Measurements from ENCODE around the gene ATP2C2. TPM values are rescaled to one million over a fixed set of nuclear protein-coding genes. Genes with fewer than 3 reads are reported as not detected.

Gene ATP2C2
- total and polyA plus RNA-seq, 2 donors (not counting 1 experiment from before 2014, with no cell fraction given) = not detected

GRCh38 chr16:84357191-84357651, 11.1 kb upstream of the ATP2C2 start:
- ATAC-seq (ENCODE audit: low read depth) (no peak), DNase-seq (no peak)
- no peaks in the 10 kb centered on the region for H3K4me1 Mint-ChIP-seq
- no peak overlapping the region for H3K27ac Mint-ChIP-seq
- Histone ChIP-seq H3K9ac (ENCODE audit: low read length) (no peak overlapping the region), H3K36me3 (replicated peaks in 1 of 2; ENCODE audit: control extremely low read depth in 1 of 2, control insufficient read depth in 1 of 2, extremely low read depth in 1 of 2, insufficient read depth in 2 of 2, low read length in 1 of 2) (no peaks in the 10 kb centered on the region), H2AFZ (ENCODE audit: insufficient read depth, low read depth, low read length, poor library complexity, severe bottlenecking) (no peak overlapping the region), H3K27me3 (replicated peaks in 1 of 4; ENCODE audit: control extremely low read depth in 1 of 4, control insufficient read depth in 3 of 4, insufficient read depth in 4 of 4, low read length in 3 of 4) (peaks cover 0 to 2% (median 0%) of the 10 kb centered on the region in 4 experiments), H4K20me1 (ENCODE audit: control insufficient read depth, insufficient read depth, low read length, poor library complexity, severe bottlenecking) (no peaks in the 10 kb centered on the region), H3K79me2 (ENCODE audit: control insufficient read depth, insufficient read depth, low read length) (no peaks in the 10 kb centered on the region), H3K9me3 (ENCODE audit: control extremely low read depth in 1 of 3, control insufficient read depth in 2 of 3, insufficient read depth in 1 of 3, low read length in 2 of 3) (no peaks in the 10 kb centered on the region), H3K27ac (ENCODE audit: low read length in 2 of 2) (no peak overlapping the region), H3K4me3 (ENCODE audit: control extremely low read depth in 1 of 5, extremely low read depth in 1 of 5, insufficient read depth in 1 of 5, low read depth in 2 of 5, low read length in 4 of 5) (no peak overlapping the region), H3K4me1 (ENCODE audit: control insufficient read depth in 2 of 2, insufficient read depth in 2 of 2, low read length in 2 of 2) (no peaks in the 10 kb centered on the region), H3K4me2 (replicated peaks; ENCODE audit: low read depth, low read length, poor library complexity, severe bottlenecking) (no peak overlapping the region)
- H3K4me3 Mint-ChIP-seq = no peak overlapping the region
- intact Hi-C loops (cut with micrococcal nuclease) = no loop called here
- H3K27me3 Mint-ChIP-seq = peaks cover 15% of the 10 kb centered on the region
- WGBS (ENCODE audit: insufficient coverage) = 48% methylated on average over 3 of the region's 9 CpGs
- TF ChIP-seq CTCF (IDR thresholded peaks at IDR 0.05) (no peak), EZH2 (IDR thresholded peaks at IDR 0.05; ENCODE audit: borderline replicate concordance, insufficient read depth, low read depth, low read length, poor library complexity, severe bottlenecking) (no peak)
- ChIA-PET POLR2A (no interaction called here), CTCF (no interaction called here)
- no peaks in the 10 kb centered on the region for H3K9me3 Mint-ChIP-seq (ENCODE audit: insufficient read depth)

GRCh38 chr16:84358601-84359295, 9.6 kb upstream of the ATP2C2 start:
- H3K27ac Mint-ChIP-seq = no peak overlapping the region
- H3K4me3 ChIP-seq (ENCODE audit: control extremely low read depth in 1 of 5, extremely low read depth in 1 of 5, insufficient read depth in 1 of 5, low read depth in 2 of 5, low read length in 4 of 5) = no peak overlapping the region
- H3K4me2 ChIP-seq (replicated peaks; ENCODE audit: low read depth, low read length, poor library complexity, severe bottlenecking) = no peak overlapping the region
- H2AFZ ChIP-seq (ENCODE audit: insufficient read depth, low read depth, low read length, poor library complexity, severe bottlenecking) = no peak overlapping the region
- intact Hi-C loops (cut with micrococcal nuclease) = no loop called here
- DNase-seq = no peak
- peaks cover 0 to 2% (median 0%) of the 10 kb centered on the region in 4 experiments for H3K27me3 ChIP-seq (replicated peaks in 1 of 4; ENCODE audit: control extremely low read depth in 1 of 4, control insufficient read depth in 3 of 4, insufficient read depth in 4 of 4, low read length in 3 of 4)
- H3K4me1 Mint-ChIP-seq = no peaks in the 10 kb centered on the region
- TF ChIP-seq CTCF (IDR thresholded peaks at IDR 0.05) (no peak), EZH2 (IDR thresholded peaks at IDR 0.05; ENCODE audit: borderline replicate concordance, insufficient read depth, low read depth, low read length, poor library complexity, severe bottlenecking) (no peak)
- H3K27me3 Mint-ChIP-seq = peaks cover 12% of the 10 kb centered on the region
- no peak overlapping the region for H3K4me3 Mint-ChIP-seq
- H4K20me1 ChIP-seq (ENCODE audit: control insufficient read depth, insufficient read depth, low read length, poor library complexity, severe bottlenecking) = no peaks in the 10 kb centered on the region
- no peaks in the 10 kb centered on the region for H3K36me3 ChIP-seq (replicated peaks in 1 of 2; ENCODE audit: control extremely low read depth in 1 of 2, control insufficient read depth in 1 of 2, extremely low read depth in 1 of 2, insufficient read depth in 2 of 2, low read length in 1 of 2)
- H3K9ac ChIP-seq (ENCODE audit: low read length) = no peak overlapping the region
- no peak for ATAC-seq (ENCODE audit: low read depth)
- WGBS (ENCODE audit: insufficient coverage) = 93% methylated on average over 14 of the region's 14 CpGs
- no peaks in the 10 kb centered on the region for H3K4me1 ChIP-seq (ENCODE audit: control insufficient read depth in 2 of 2, insufficient read depth in 2 of 2, low read length in 2 of 2)
- H3K27ac ChIP-seq (ENCODE audit: low read length in 2 of 2) = no peak overlapping the region
- POLR2A ChIA-PET = no interaction called here
- H3K79me2 ChIP-seq (ENCODE audit: control insufficient read depth, insufficient read depth, low read length) = no peaks in the 10 kb centered on the region
- CTCF ChIA-PET = no interaction called here
- H3K9me3 Mint-ChIP-seq (ENCODE audit: insufficient read depth) = no peaks in the 10 kb centered on the region
- no peaks in the 10 kb centered on the region for H3K9me3 ChIP-seq (ENCODE audit: control extremely low read depth in 1 of 3, control insufficient read depth in 2 of 3, insufficient read depth in 1 of 3, low read length in 2 of 3)

Measured in B cell (primary cell).